Renal pelvis (tissue), 4 donors: Measurements from ENCODE around the gene RAI2. TPM values are rescaled to one million over a fixed set of nuclear protein-coding genes. Genes with fewer than 3 reads are reported as not detected.

ENCODE experiments used
- DNase-seq: peaks from one replicate; pipeline ENCODE4 v3.0.0-alpha.2; 2013
- polyA plus RNA-seq, 3 donors: library from polyadenylated mRNA; unstranded; fragments of 120-200 nt; gene quantifications; one replicate each; pipeline ENCODE4 v1.2.1, GENCODE V29; 2013; ENCODE audit not compliant: insufficient read length in 3 of 3

The RAI2 gene
- polyA plus RNA-seq, 3 donors = 9.8 to 11.8 (median 10.8) TPM

DNA sequence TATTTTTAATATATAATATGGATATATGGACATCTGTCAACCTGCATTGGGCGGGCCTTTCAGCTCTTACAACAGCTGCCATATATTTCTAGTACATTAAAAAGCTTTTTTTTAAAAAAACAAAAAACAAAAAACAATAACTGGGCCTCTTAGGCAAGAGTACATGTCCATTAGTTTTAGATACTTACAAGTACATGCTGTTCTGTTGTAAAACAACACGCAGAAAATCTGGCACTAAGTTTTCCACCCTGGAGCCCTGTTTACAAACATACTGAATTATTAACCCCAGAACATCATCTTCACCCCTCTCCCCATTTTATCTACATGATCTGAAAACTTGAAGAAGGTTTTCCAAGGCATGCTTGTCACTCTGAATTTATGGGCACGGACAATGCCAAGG is 29.8 kb downstream of the RAI2 start:
- no peak for DNase-seq

- DNase-seq = no peak
Measured at GRCh38 chrX:17830211-17830610, 30.9 kb downstream of the RAI2 start.

DNA sequence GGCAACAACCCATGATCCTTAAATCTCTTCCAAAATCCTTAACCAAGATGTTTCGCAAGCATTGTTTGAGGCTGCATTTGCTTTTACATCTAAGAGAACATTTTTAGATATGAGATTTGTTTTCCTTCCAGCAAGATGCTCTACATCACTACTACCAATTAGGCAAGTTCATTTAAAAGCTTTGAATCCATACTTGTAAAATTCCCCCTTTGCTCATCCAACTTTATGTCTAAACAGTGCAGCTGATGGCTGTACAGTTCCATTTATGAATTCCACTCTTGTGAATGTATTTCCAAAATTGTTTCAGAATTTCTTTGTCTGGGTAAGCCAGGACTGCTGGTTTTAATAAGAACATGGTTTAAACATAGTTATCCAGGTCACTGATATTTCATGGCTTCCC is 31.5 kb downstream of the RAI2 start:
- no peak for DNase-seq

DNA sequence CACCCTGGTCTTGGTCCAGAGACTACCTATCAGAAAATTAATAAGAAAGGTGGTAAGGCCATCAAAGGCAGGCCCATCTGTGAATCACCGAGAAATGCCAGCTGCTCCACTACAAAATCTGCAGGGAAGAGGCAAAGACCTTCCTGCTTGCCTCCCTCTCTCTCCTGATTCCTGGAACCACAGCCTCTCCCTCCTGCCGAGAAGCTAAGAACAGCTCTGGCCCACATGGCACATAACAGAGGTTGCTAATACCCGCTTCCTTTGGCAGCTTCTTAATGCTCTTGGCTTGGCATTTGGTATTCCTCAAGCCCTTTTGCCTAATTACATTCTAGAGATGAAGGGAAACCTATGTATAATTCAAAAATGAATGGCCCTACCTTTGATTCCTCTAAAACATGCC is 32.9 kb downstream of the RAI2 start:
- DNase-seq = no peak

DNA sequence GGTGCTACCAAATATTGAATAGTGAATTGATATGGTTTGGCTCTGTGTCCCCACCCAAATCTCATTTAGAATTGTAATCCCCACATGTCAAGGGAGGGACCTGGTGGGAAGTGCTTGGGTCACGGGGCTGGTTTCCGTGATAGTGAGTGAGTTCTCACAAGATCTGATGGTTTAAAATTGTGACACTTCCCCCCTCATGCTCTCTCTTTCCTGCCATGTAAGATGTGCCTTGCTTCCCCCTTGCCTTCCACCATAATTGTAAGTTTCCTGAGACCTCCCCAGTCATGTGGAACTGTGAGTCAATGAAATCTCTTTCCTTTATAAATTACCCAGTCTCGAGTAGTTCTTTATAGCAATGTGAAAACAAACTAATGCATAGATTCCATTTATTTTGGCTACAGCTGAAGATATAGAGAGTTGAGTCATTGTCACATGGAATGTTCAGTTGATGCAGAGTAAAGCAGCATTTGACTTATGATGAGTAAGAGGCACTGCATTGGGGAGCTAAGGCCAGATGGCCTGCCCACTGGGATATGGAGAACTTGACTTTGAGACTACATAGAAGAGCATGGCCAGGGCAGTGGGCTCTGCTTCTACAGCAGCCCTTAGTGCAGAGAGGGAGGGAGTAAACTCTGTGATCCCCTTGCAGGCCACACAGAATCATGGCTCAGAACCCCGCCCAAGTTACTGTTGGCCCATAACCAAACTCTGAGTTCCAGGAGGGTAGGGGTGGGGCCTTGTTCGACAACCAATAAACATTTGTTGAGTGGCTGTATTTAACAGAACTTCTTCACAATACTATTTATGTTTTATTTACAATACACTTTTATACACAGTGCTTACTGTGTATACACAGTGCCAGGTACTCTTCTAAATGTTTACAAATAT is 34.2 kb downstream of the RAI2 start:
- DNase-seq = no peak

- no peak for DNase-seq
Measured at GRCh38 chrX:17824980-17825379, 36.1 kb downstream of the RAI2 start.

GRCh38 chrX:17822351-17822750 is 38.7 kb downstream of the RAI2 start:
- DNase-seq = no peak

DNA sequence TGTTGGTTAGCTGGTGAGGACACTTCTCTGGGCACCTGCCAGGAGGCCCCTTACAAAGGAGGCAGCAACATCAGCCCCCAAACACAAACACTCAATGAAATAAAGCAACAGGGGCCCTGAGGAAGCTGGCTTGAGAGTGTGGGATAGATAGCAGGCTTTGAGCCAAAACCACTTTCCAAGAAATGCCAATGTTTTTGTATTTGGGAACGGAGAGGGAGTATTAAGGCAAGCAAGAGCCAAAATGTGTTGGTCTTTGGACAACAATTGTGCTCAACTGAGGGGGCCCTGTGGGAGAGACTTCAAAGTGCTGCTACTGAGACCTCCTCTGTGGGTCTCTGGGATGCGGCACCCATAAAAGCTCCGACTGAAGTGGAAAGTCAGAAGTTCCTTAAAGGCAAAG is 41.0 kb downstream of the RAI2 start:
- no peak for DNase-seq

DNA sequence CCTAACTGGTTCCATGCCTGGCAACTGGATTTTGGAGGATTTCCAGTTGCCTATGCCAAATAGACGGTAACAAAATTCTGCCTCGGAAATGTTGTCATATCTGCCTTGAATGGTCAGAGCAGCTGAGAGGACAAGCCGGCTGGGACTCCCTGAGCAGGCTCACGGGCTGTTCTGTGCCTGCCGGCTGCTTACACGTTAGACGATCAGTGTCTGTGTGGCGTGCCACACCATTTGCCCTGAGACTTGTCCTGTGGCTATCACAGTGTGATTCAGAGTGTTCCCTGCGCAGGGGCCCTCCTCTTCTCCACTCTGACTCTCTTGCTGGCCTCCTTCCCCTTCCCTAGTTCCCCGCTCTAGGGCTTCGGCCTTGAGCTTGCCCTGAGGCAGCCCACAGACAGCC is 42.4 kb downstream of the RAI2 start:
- DNase-seq = no peak

DNA sequence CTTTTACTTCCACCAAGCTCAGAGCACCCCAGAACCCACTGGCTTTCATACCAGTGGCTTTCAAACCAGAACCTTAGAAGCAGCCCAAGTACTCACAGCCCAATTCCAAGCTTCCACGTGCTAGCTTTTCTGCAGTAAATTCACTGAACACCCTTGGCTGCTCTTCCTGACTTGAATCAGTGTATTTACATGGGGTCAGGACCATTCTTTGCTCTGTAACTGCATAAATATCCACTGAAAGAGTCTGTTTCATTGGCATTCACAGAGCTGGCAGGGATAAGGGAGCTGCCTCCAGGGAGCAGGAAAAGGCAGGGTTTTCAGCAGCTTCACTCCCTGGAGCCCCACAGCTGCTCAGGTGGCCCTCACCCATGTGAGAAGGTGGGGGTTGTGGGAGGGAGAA is 43.8 kb downstream of the RAI2 start:
- no peak for DNase-seq

GRCh38 chrX:17814557-17814956 is 46.5 kb downstream of the RAI2 start:
- DNase-seq = no peak

DNA sequence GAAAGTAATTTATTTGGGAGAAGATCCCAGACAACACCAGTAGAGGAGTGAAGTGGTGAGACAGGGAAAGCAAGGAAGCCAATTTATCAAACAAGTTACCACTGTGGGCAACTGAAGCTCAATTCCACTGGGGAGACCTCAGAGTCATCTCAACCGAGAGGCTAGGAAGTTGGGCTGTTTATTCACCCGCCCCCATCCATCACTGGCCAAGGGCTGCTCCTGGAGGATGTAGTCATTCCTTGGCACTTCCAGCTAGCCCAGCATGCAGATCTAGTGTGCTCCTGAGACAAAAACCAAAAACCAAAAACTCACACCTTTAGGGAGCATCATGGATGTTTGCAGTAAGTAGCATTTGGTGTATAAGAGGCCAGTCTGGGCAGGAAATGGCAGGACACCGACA is 47.0 kb downstream of the RAI2 start:
- DNase-seq = no peak

- DNase-seq = no peak
Measured at GRCh38 chrX:17813277-17813676, 47.8 kb downstream of the RAI2 start.

DNA sequence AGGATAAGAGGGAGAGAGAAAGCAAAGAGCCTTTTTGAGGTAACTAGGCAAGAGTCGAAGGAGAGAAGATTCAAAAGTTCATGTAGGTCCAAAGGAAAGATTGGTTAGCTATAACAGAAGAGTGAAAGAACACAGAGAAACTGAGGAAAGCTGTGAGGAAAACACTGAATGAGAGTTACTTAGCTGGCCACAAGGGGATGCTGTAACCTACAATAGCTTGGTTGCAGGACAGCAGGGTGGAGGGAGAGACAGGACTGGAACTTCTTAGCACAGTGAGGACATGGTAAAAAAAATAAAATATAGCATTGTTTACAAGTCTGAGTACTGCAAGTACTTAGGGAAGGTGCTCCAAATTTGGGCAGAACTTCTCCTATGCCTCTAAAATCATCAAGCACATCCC is 48.3 kb downstream of the RAI2 start:
- DNase-seq = no peak

DNA sequence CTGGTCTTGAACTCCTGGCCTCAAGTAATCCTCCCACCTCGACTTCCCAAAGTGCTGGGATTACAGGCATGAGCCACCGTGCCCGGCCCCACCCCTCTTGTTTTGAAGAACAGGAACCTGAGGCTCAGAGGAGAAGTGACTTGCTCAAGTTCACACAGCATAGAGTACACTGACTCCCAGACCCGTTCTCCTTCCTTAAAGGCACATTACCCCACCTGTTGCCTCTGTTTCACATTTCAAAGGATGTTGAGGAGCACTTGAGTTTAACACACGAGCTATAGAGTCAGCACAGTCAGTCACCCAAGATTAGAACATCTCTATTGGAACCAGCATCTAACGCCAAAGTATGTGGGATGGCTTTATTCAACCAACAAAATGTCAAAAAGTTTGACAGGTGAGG is 51.1 kb downstream of the RAI2 start:
- DNase-seq = no peak

- no peak for DNase-seq
Measured at GRCh38 chrX:17809273-17809672, 51.8 kb downstream of the RAI2 start.

DNA sequence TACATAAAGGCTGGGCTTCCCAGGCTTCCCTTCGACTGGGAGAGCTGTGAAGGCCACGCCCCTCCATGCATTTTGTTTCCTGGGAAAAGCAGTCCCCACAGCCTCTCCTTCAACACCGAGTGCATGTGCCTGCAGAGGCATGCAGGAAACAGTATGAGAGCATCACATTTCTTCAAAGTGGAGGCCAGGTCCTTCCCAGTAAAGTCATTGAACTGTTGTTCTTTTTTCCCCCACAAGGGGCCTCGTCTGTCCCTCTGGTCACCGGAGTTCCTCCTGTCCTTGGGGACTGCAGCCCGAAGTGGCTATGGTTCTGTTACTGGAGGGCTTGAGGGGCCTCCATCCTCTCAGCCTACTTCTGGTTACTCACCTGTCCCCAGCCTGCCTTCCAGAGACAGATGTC is 56.0 kb downstream of the RAI2 start:
- no peak for DNase-seq

- DNase-seq = no peak
Measured at GRCh38 chrX:17803449-17803848, 57.6 kb downstream of the RAI2 start.

- no peak for DNase-seq
Measured at GRCh38 chrX:17802756-17803155, 58.3 kb downstream of the RAI2 start.

- no peak for DNase-seq
Measured at GRCh38 chrX:17801431-17801830, 59.7 kb downstream of the RAI2 start.

- DNase-seq = no peak
Measured at GRCh38 chrX:17798921-17799320, 62.2 kb downstream of the RAI2 start.

DNA sequence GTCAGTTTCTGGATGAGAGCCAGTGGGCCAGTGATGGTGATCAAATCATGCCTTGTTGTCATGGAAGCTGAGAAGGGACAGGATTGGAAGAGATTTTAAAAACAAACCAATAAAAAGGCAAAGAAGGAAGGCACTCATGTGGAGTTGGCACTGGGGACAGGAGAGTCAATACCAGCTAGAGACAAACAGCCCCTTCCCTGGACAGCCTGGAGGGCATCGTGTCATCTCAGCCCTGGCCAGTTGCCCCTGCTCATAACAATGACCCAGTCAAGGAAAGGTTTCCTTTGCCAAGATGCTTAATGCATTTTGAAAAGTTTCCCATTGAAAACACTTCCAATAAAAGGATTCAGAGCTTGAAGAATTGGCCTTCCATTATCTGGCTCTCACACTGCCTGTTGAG is 68.3 kb downstream of the RAI2 start:
- no peak for DNase-seq

GRCh38 chrX:17788956-17789562 is 72.0 kb downstream of the RAI2 start:
- no peak for DNase-seq

GRCh38 chrX:17788439-17788838 is 72.7 kb downstream of the RAI2 start:
- peak; percentile 22 for DNase-seq
